Neural cell (in vitro differentiated cells): Measurements from ENCODE around the gene BMP7. TPM values are rescaled to one million over a fixed set of nuclear protein-coding genes. Genes with fewer than 3 reads are reported as not detected.

Experiments
- H2AFZ ChIP-seq: fragments of 200-600, 300-800 bp; sonication (generic), shearing (Covaris generic); 2 replicates; pipeline ENCODE4 v1.6.0; 2014; ENCODE audit warnings: low read depth, mild to moderate bottlenecking, antibody characterized with exemption, low read length, moderate library complexity
- H3F3A ChIP-seq: fragments of 200-600 bp; shearing (Covaris generic); 2 replicates; pipeline ENCODE4 v1.6.1; 2016; ENCODE audit warnings: mild to moderate bottlenecking, moderate library complexity, mixed read lengths, antibody characterized with exemption, low read length; ENCODE audit not compliant: insufficient read depth, poor library complexity, severe bottlenecking
- H3K27ac ChIP-seq: fragments of 200-600, 300-800 bp; sonication (generic), shearing (Covaris generic); 2 replicates; pipeline ENCODE4 v1.5.1; 2014; ENCODE audit warnings: mild to moderate bottlenecking, low read length, moderate library complexity
- H3K27me3 ChIP-seq: fragments of 300-800, 200-600 bp; sonication (generic), shearing (Covaris generic); 2 replicates; pipeline ENCODE4 v1.6.0; 2014; ENCODE audit warnings: mild to moderate bottlenecking, low read depth, low read length, moderate library complexity; ENCODE audit not compliant: insufficient read depth
- H3K36me3 ChIP-seq: fragments of 300-800, 200-600 bp; sonication (generic), shearing (Covaris generic); 2 replicates; pipeline ENCODE4 v1.5.1; 2014; ENCODE audit warnings: mild to moderate bottlenecking, antibody characterized with exemption, low read length, moderate library complexity; ENCODE audit not compliant: insufficient read depth
- H3K4me2 ChIP-seq: fragments of 300-800, 200-600 bp; sonication (generic), shearing (Covaris generic); 2 replicates; pipeline ENCODE4 v1.6.0; 2014; ENCODE audit warnings: mild to moderate bottlenecking, low read length
- H3K4me3 ChIP-seq: fragments of 300-800, 200-600 bp; sonication (generic), shearing (Covaris generic); 2 replicates; pipeline ENCODE4 v1.5.1; 2014; ENCODE audit warnings: mild to moderate bottlenecking, low read length, moderate library complexity
- H3K79me2 ChIP-seq: fragments of 200-600 bp; shearing (Covaris generic); replicated peaks from 2 replicates; pipeline ENCODE4 v1.6.0; 2014; ENCODE audit warnings: mild to moderate bottlenecking, low read length, moderate library complexity; ENCODE audit not compliant: insufficient read depth
- H3K9ac ChIP-seq: fragments of 300-800, 200-600 bp; sonication (generic), shearing (Covaris generic); 2 replicates; pipeline ENCODE4 v1.6.1; 2016; ENCODE audit warnings: mild to moderate bottlenecking, low read length, mixed read lengths
- H3K9me2 ChIP-seq: fragments of 200-600 bp; shearing (Covaris generic); 2 replicates; pipeline ENCODE4 v1.6.1; 2016; ENCODE audit warnings: mild to moderate bottlenecking, low read length, mixed read lengths; ENCODE audit not compliant: insufficient read depth
- H3K9me3 ChIP-seq: fragments of 200-600, 300-800 bp; sonication (generic), shearing (Covaris generic); 2 replicates; pipeline ENCODE4 v1.6.1; 2016; ENCODE audit warnings: mild to moderate bottlenecking, mixed run types, low read length, moderate library complexity, mixed read lengths
- H4K20me1 ChIP-seq: fragments of 200-600 bp; shearing (Covaris generic); 2 replicates; pipeline ENCODE4 v1.6.1; 2016; ENCODE audit warnings: mild to moderate bottlenecking, mixed run types; ENCODE audit not compliant: insufficient read depth
- CTCF ChIP-seq: fragments of 450-650 bp; IDR thresholded peaks from 2 replicates; pipeline ENCODE4 v1.5.1; 2014; ENCODE audit warnings: antibody characterized with exemption, mild to moderate bottlenecking, moderate library complexity; ENCODE audit not compliant: poor library complexity, severe bottlenecking
- EP300 ChIP-seq: fragments of 450-650 bp; conservative IDR thresholded peaks from 2 replicates; pipeline ENCODE4 v1.6.1; 2014; ENCODE audit warnings: antibody characterized with exemption, mild to moderate bottlenecking, moderate library complexity; ENCODE audit not compliant: poor library complexity, severe bottlenecking
- EZH2 ChIP-seq: fragments of 200-600, 300-800 bp; shearing (Covaris generic), sonication (generic); IDR thresholded peaks from 2 replicates; pipeline ENCODE4 v1.6.1; 2014; ENCODE audit warnings: antibody characterized with exemption, low read length, borderline replicate concordance, mild to moderate bottlenecking; ENCODE audit not compliant: insufficient read depth, poor library complexity, severe bottlenecking
- MXI1 ChIP-seq: fragments of 450-650 bp; conservative IDR thresholded peaks from 2 replicates; pipeline ENCODE4 v1.6.1; 2014; ENCODE audit warnings: antibody characterized with exemption, mild to moderate bottlenecking; ENCODE audit not compliant: poor library complexity, severe bottlenecking
- POLR2AphosphoS5 ChIP-seq: IDR thresholded peaks from 2 replicates; pipeline ENCODE4 v1.6.1; 2012
- RAD21 ChIP-seq: fragments of 450-650 bp; conservative IDR thresholded peaks from 2 replicates; pipeline ENCODE4 v1.6.1; 2014; ENCODE audit warnings: antibody characterized with exemption, mild to moderate bottlenecking, moderate library complexity
- REST ChIP-seq: IDR thresholded peaks from 2 replicates; pipeline ENCODE4 v1.6.1; 2012; ENCODE audit warnings: borderline replicate concordance
- SMC3 ChIP-seq: fragments of 450-650 bp; conservative IDR thresholded peaks from 2 replicates; pipeline ENCODE4 v1.6.1; 2014; ENCODE audit warnings: antibody characterized with exemption, mild to moderate bottlenecking, moderate library complexity; ENCODE audit not compliant: poor library complexity
- TAF1 ChIP-seq: IDR thresholded peaks from 2 replicates; pipeline ENCODE4 v1.6.1; 2012; ENCODE audit warnings: low read depth
- polyA plus RNA-seq: library from polyadenylated mRNA; depleted of rRNA; stranded (reverse); fragments of >200 nt; gene quantifications from 2 replicates; pipeline ENCODE4 v1.2.3, GENCODE V29; 2014

Gene BMP7
- polyA plus RNA-seq, 1 donor from 2014 or later: 3.6 TPM

GRCh38 chr20:57146155-57146554 lies 120.3 kb downstream of the BMP7 start:
- H4K20me1 ChIP-seq: no peaks in the 10 kb centered on the region
- H2AFZ ChIP-seq: no peak overlapping the region
- H3K27ac ChIP-seq: no peak overlapping the region
- no peaks in the 10 kb centered on the region for H3K27me3 ChIP-seq
- H3K79me2 ChIP-seq: no peaks in the 10 kb centered on the region
- H3K9ac ChIP-seq: no peak overlapping the region
- no peak overlapping the region for H3K4me2 ChIP-seq
- no peaks in the 10 kb centered on the region for H3F3A ChIP-seq
- TF ChIP-seq SMC3: no peak
- no peak for TF ChIP-seq MXI1
- TF ChIP-seq POLR2AphosphoS5: no peak
- no peak for TF ChIP-seq EP300
- TF ChIP-seq RAD21: no peak
- H3K9me2 ChIP-seq: no peaks in the 10 kb centered on the region
- H3K36me3 ChIP-seq: no peaks in the 10 kb centered on the region
- H3K9me3 ChIP-seq: no peaks in the 10 kb centered on the region
- no peak overlapping the region for H3K4me3 ChIP-seq

GRCh38 chr20:57145089-57145631 lies 121.3 kb downstream of the BMP7 start:
- H3K27me3 ChIP-seq: no peaks in the 10 kb centered on the region
- TF ChIP-seq EZH2 (no peak), SMC3 (no peak), TAF1 (no peak), MXI1 (no peak), REST (no peak), EP300 (no peak), CTCF (no peak), POLR2AphosphoS5 (no peak), RAD21 (no peak)
- no peaks in the 10 kb centered on the region for H3K9me2 ChIP-seq

More at GRCh38 chr20:57145089-57145631, 121.3 kb downstream of the BMP7 start:
- H3K4me2 ChIP-seq: no peak overlapping the region
- H3K36me3 ChIP-seq: no peaks in the 10 kb centered on the region
- H4K20me1 ChIP-seq: no peaks in the 10 kb centered on the region
- no peak overlapping the region for H3K27ac ChIP-seq
- no peak overlapping the region for H2AFZ ChIP-seq
- H3K79me2 ChIP-seq: no peaks in the 10 kb centered on the region
- no peak overlapping the region for H3K9ac ChIP-seq
- H3K9me3 ChIP-seq: no peaks in the 10 kb centered on the region
- H3F3A ChIP-seq: no peaks in the 10 kb centered on the region
- no peak overlapping the region for H3K4me3 ChIP-seq
